Endothelial cell of umbilical vein (primary cell): ENCODE measurements around the gene PLCXD1. TPM values are rescaled to one million over a fixed set of nuclear protein-coding genes. Genes with fewer than 3 reads are reported as not detected.

Source experiments
- BruUV-seq: library from RNA; stranded (reverse); fragments of 400-500 nt; replicated peaks from 2 replicates; lab custom pipeline; 2021; lab: Mats Ljungman, UMichigan
- CTCF ChIA-PET: fragments of 300-600, 350-600 bp; sonication (Branson Sonifier 250); formaldehyde crosslinking; loops from one replicate; lab custom pipeline; 2021; ENCODE audit warnings: antibody characterized with exemption, inconsistent platforms; lab: Charles Lee
- POLR2A ChIA-PET: fragments of 300-600, 350-600 bp; sonication (Branson Sonifier 250); formaldehyde crosslinking; loops from one replicate; lab custom pipeline; 2021; ENCODE audit warnings: antibody characterized with exemption, inconsistent platforms; lab: Charles Lee
- DNase-seq: peaks from one replicate; pipeline ENCODE4 v3.0.0-alpha.2; 2011; ENCODE audit warnings: low read depth, low spot score
- FAIRE-seq: peaks from 2 replicates; lab custom pipeline; 2011; peaks lifted over from hg19 to GRCh38; lab: Jason Lieb, UNC
- H2AFZ ChIP-seq: 2 replicates; pipeline ENCODE4 v1.6.0; 2012; ENCODE audit warnings: low read depth, low read length, control low read depth, inconsistent platforms
- H3K27ac ChIP-seq: 2 replicates; pipeline ENCODE4 v1.5.1; 2011; ENCODE audit warnings: low read depth, mild to moderate bottlenecking, control low read depth, low read length, moderate library complexity; ENCODE audit not compliant: insufficient read depth
- H3K27me3 ChIP-seq, 2 experiments: 2 replicates each; pipeline versions ENCODE4 v1.6.0 to v1.6.1; 2011; ENCODE audit warnings: low read length in 2 of 2, mixed read lengths in 1 of 2; ENCODE audit not compliant: control insufficient read depth in 2 of 2, insufficient read depth in 2 of 2
- H3K36me3 ChIP-seq, 2 experiments: 2 replicates in 1 of 2; 3 replicates in 1 of 2; pipeline ENCODE4 v1.5.1; 2011; ENCODE audit warnings: low read length in 2 of 2, mild to moderate bottlenecking in 1 of 2, moderate library complexity in 1 of 2; ENCODE audit not compliant: control insufficient read depth in 2 of 2, insufficient read depth in 2 of 2; ENCODE audit errors: extremely low read depth in 1 of 2
- H3K4me1 ChIP-seq: 3 replicates; pipeline ENCODE4 v1.5.1; 2011; ENCODE audit warnings: mild to moderate bottlenecking, low read length; ENCODE audit not compliant: control insufficient read depth, insufficient read depth; ENCODE audit errors: extremely low read depth
- H3K4me2 ChIP-seq: 2 replicates; pipeline ENCODE4 v1.6.1; 2011; ENCODE audit warnings: low read length, control low read depth, mixed read lengths; ENCODE audit not compliant: insufficient read depth
- H3K4me3 ChIP-seq, 3 experiments: fragments of 200-600 bp in 1 of 3; sonication (generic), shearing (Covaris generic) in 1 of 3; replicated peaks in 1 of 3; 2 replicates each; pipeline ENCODE4 v1.5.1; 2011 to 2016; ENCODE audit warnings: control low read depth in 3 of 3, low read length in 3 of 3, mild to moderate bottlenecking in 2 of 3, inconsistent platforms in 1 of 3, low read depth in 1 of 3, moderate library complexity in 1 of 3; ENCODE audit not compliant: insufficient read depth in 1 of 3
- H3K79me2 ChIP-seq: 2 replicates; pipeline ENCODE4 v1.6.0; 2012; ENCODE audit warnings: low read length, inconsistent platforms; ENCODE audit not compliant: control insufficient read depth, insufficient read depth
- H3K9ac ChIP-seq: replicated peaks from 2 replicates; pipeline ENCODE3; 2011; ENCODE audit warnings: low read length, control low read depth; ENCODE audit not compliant: insufficient read depth; ENCODE audit errors: extremely low read depth
- H3K9me1 ChIP-seq: replicated peaks from 3 replicates; pipeline ENCODE4 v1.6.0; 2011; ENCODE audit warnings: mild to moderate bottlenecking, low read length; ENCODE audit not compliant: control insufficient read depth, insufficient read depth; ENCODE audit errors: extremely low read depth
- H3K9me3 ChIP-seq: replicated peaks from 2 replicates; pipeline ENCODE4 v1.5.1; 2012; ENCODE audit warnings: low read length, inconsistent platforms; ENCODE audit not compliant: control insufficient read depth, insufficient read depth
- H4K20me1 ChIP-seq: replicated peaks from 2 replicates; pipeline ENCODE3; 2011; ENCODE audit warnings: mild to moderate bottlenecking, low read length; ENCODE audit not compliant: control insufficient read depth, insufficient read depth; ENCODE audit errors: extremely low read depth
- CTCF ChIP-seq, 2 donors: IDR thresholded peaks; 1 replicate in 1 of 2; 2 replicates in 1 of 2; pipeline ENCODE4 v1.5.1; 2011; ENCODE audit warnings: low read length in 2 of 2, mild to moderate bottlenecking in 2 of 2, moderate library complexity in 2 of 2, control low read depth in 1 of 2, inconsistent platforms in 1 of 2, low read depth in 1 of 2; ENCODE audit not compliant: insufficient read depth in 1 of 2; ENCODE audit errors: extremely low read depth in 1 of 2
- EZH2 ChIP-seq: IDR thresholded peaks from 2 replicates; pipeline ENCODE4 v1.6.1; 2012; ENCODE audit warnings: borderline replicate concordance, low read depth, mild to moderate bottlenecking, moderate library complexity, low read length, inconsistent platforms; ENCODE audit not compliant: severe bottlenecking
- FOS ChIP-seq: IDR thresholded peaks from 2 replicates; pipeline ENCODE4 v1.6.1; 2011; ENCODE audit warnings: mild to moderate bottlenecking, low read length, moderate library complexity, borderline replicate concordance; ENCODE audit not compliant: insufficient read depth
- GATA2 ChIP-seq: IDR thresholded peaks from 2 replicates; pipeline ENCODE4 v1.7.0; 2011; ENCODE audit warnings: low read depth, mild to moderate bottlenecking, moderate library complexity, mixed read lengths, low read length; ENCODE audit not compliant: insufficient read length, insufficient read depth
- JUN ChIP-seq: IDR thresholded peaks from 2 replicates; pipeline ENCODE4 v1.6.1; 2011; ENCODE audit warnings: borderline replicate concordance, low read depth; ENCODE audit not compliant: insufficient read length, insufficient read depth
- MYC ChIP-seq: IDR thresholded peaks from one replicate; pipeline ENCODE4 v1.6.1; 2011; ENCODE audit warnings: mild to moderate bottlenecking, low read depth, low read length
- POLR2A ChIP-seq: IDR thresholded peaks from 2 replicates; pipeline ENCODE4 v1.6.1; 2012; ENCODE audit warnings: low read depth, mild to moderate bottlenecking, control low read depth, low read length
- POLR2AphosphoS5 ChIP-seq: IDR thresholded peaks from 2 replicates; pipeline ENCODE4 v1.6.1; 2012; ENCODE audit warnings: low read depth, mild to moderate bottlenecking, control low read depth, low read length, moderate library complexity; ENCODE audit not compliant: insufficient read depth
- dilution Hi-C: fragments of 300-500 bp; cut with MboI; formaldehyde crosslinking; loops from one replicate; pipeline ENCODE4 v1.15.0; 2019; ENCODE audit warnings: low sequenced_read_pairs; ENCODE audit not compliant: extremely low pct_ligation_motif_present
- intact Hi-C: fragments of 100-400 bp; cut with micrococcal nuclease; formaldehyde crosslinking; loops from one replicate; pipeline ENCODE4 v1.10.0; 2022
- polyA plus RNA-seq, 4 experiments: library from polyadenylated mRNA; depleted of rRNA in 3 of 4; stranded (reverse) in 3 of 4; unstranded in 1 of 4; fragments of >200 nt; gene quantifications; 2 replicates each; pipeline versions ENCODE4 v1.2.1 to v1.2.3, GENCODE V29; 2011 to 2012; ENCODE audit warnings: missing spikeins in 1 of 4
- total RNA-seq: library from RNA; stranded (reverse); gene quantifications from 2 replicates; pipeline ENCODE4 v1.2.3, GENCODE V29; 2021
- TF ChIP-seq, protein P1 (sequence below): IDR thresholded peaks from 2 replicates; pipeline ENCODE4 v1.6.1; 2011; ENCODE audit not compliant: insufficient read depth, insufficient read length

The PLCXD1 gene
- total and polyA plus RNA-seq, 2 donors (not counting 3 experiments of a cell fraction or from before 2014, with no cell fraction given): 11.7 to 16.8 TPM

DNA sequence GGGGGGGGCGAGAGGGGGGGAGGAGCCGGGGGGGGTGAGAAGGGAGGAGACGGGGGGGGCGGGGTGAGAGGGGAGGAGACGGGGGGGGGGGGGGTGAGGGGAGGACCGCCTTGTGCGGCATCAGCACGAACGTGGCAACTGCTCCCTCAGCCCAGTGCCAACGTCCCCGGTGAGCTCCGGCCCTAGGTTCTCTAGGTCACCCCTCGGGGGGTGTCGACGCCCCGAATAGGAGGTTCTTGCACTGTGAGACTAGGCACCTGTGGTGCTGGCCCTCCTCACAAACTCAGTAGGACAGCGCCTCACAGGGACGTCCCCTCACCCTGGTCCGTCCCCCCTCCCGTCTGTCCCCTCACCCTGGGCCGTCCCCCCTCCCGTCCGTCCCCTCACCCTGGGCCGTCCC, 58.9 kb downstream of the PLCXD1 start:
- Histone ChIP-seq H3K27me3 (no peaks in the 10 kb centered on the region), H3K9me1 (no peaks in the 10 kb centered on the region), H3K4me2 (no peak overlapping the region), H3K36me3 (peaks cover 0 to 3% of the 10 kb centered on the region in 2 experiments), H3K9me3 (no peaks in the 10 kb centered on the region), H3K4me3 (no peak overlapping the region), H4K20me1 (no peaks in the 10 kb centered on the region), H3K79me2 (no peaks in the 10 kb centered on the region), H2AFZ (no peak overlapping the region), H3K4me1 (no peaks in the 10 kb centered on the region), H3K9ac (no peak overlapping the region), H3K27ac (no peak overlapping the region)
- CTCF ChIA-PET: no interaction called here
- POLR2A ChIA-PET: no interaction called here
- TF ChIP-seq, protein P1, sequence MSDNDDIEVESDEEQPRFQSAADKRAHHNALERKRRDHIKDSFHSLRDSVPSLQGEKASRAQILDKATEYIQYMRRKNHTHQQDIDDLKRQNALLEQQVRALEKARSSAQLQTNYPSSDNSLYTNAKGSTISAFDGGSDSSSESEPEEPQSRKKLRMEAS: no peak
- TF ChIP-seq POLR2AphosphoS5 (no peak), CTCF (IDR thresholded peaks at IDR 0.05; ENCODE audit: extremely low read depth in 1 of 2, insufficient read depth in 1 of 2, low read depth in 1 of 2, low read length in 2 of 2) (no peak), GATA2 (no peak), MYC (no peak), POLR2A (no peak), FOS (no peak), EZH2 (no peak), JUN (no peak)
- dilution Hi-C loops (no loop called here), intact Hi-C loops (no loop called here)
- DNase-seq (no peak), FAIRE-seq (no peak)
- no TSS peak for BruUV-seq
